Endothelial cell of umbilical vein (primary cell): ENCODE data around the gene APOL5. TPM values are rescaled to one million over a fixed set of nuclear protein-coding genes. Genes with fewer than 3 reads are reported as not detected.

Experiments used
- BruUV-seq: library from RNA; stranded (reverse); fragments of 400-500 nt; replicated peaks from 2 replicates; lab custom pipeline; 2021; lab: Mats Ljungman, UMichigan
- CTCF ChIA-PET: fragments of 300-600, 350-600 bp; sonication (Branson Sonifier 250); formaldehyde crosslinking; loops from one replicate; lab custom pipeline; 2021; ENCODE audit warnings: antibody characterized with exemption, inconsistent platforms; lab: Charles Lee
- POLR2A ChIA-PET: fragments of 300-600, 350-600 bp; sonication (Branson Sonifier 250); formaldehyde crosslinking; loops from one replicate; lab custom pipeline; 2021; ENCODE audit warnings: antibody characterized with exemption, inconsistent platforms; lab: Charles Lee
- DNase-seq: peaks from one replicate; pipeline ENCODE4 v3.0.0-alpha.2; 2011; ENCODE audit warnings: low read depth, low spot score
- FAIRE-seq: peaks from 2 replicates; lab custom pipeline; 2011; peaks lifted over from hg19 to GRCh38; lab: Jason Lieb, UNC
- H2AFZ ChIP-seq: 2 replicates; pipeline ENCODE4 v1.6.0; 2012; ENCODE audit warnings: low read depth, low read length, control low read depth, inconsistent platforms
- H3K27ac ChIP-seq: 2 replicates; pipeline ENCODE4 v1.5.1; 2011; ENCODE audit warnings: low read depth, mild to moderate bottlenecking, control low read depth, low read length, moderate library complexity; ENCODE audit not compliant: insufficient read depth
- H3K27me3 ChIP-seq, 2 experiments: 2 replicates each; pipeline versions ENCODE4 v1.6.0 to v1.6.1; 2011; ENCODE audit warnings: low read length in 2 of 2, mixed read lengths in 1 of 2; ENCODE audit not compliant: control insufficient read depth in 2 of 2, insufficient read depth in 2 of 2
- H3K36me3 ChIP-seq, 2 experiments: 2 replicates in 1 of 2; 3 replicates in 1 of 2; pipeline ENCODE4 v1.5.1; 2011; ENCODE audit warnings: low read length in 2 of 2, mild to moderate bottlenecking in 1 of 2, moderate library complexity in 1 of 2; ENCODE audit not compliant: control insufficient read depth in 2 of 2, insufficient read depth in 2 of 2; ENCODE audit errors: extremely low read depth in 1 of 2
- H3K4me1 ChIP-seq: 3 replicates; pipeline ENCODE4 v1.5.1; 2011; ENCODE audit warnings: mild to moderate bottlenecking, low read length; ENCODE audit not compliant: control insufficient read depth, insufficient read depth; ENCODE audit errors: extremely low read depth
- H3K4me2 ChIP-seq: 2 replicates; pipeline ENCODE4 v1.6.1; 2011; ENCODE audit warnings: low read length, control low read depth, mixed read lengths; ENCODE audit not compliant: insufficient read depth
- H3K4me3 ChIP-seq, 3 experiments: fragments of 200-600 bp in 1 of 3; sonication (generic), shearing (Covaris generic) in 1 of 3; replicated peaks in 1 of 3; 2 replicates each; pipeline ENCODE4 v1.5.1; 2011 to 2016; ENCODE audit warnings: control low read depth in 3 of 3, low read length in 3 of 3, mild to moderate bottlenecking in 2 of 3, inconsistent platforms in 1 of 3, low read depth in 1 of 3, moderate library complexity in 1 of 3; ENCODE audit not compliant: insufficient read depth in 1 of 3
- H3K79me2 ChIP-seq: 2 replicates; pipeline ENCODE4 v1.6.0; 2012; ENCODE audit warnings: low read length, inconsistent platforms; ENCODE audit not compliant: control insufficient read depth, insufficient read depth
- H3K9ac ChIP-seq: replicated peaks from 2 replicates; pipeline ENCODE3; 2011; ENCODE audit warnings: low read length, control low read depth; ENCODE audit not compliant: insufficient read depth; ENCODE audit errors: extremely low read depth
- H3K9me1 ChIP-seq: replicated peaks from 3 replicates; pipeline ENCODE4 v1.6.0; 2011; ENCODE audit warnings: mild to moderate bottlenecking, low read length; ENCODE audit not compliant: control insufficient read depth, insufficient read depth; ENCODE audit errors: extremely low read depth
- H3K9me3 ChIP-seq: replicated peaks from 2 replicates; pipeline ENCODE4 v1.5.1; 2012; ENCODE audit warnings: low read length, inconsistent platforms; ENCODE audit not compliant: control insufficient read depth, insufficient read depth
- H4K20me1 ChIP-seq: replicated peaks from 2 replicates; pipeline ENCODE3; 2011; ENCODE audit warnings: mild to moderate bottlenecking, low read length; ENCODE audit not compliant: control insufficient read depth, insufficient read depth; ENCODE audit errors: extremely low read depth
- FOS ChIP-seq: IDR thresholded peaks from 2 replicates; pipeline ENCODE4 v1.6.1; 2011; ENCODE audit warnings: mild to moderate bottlenecking, low read length, moderate library complexity, borderline replicate concordance; ENCODE audit not compliant: insufficient read depth
- MYC ChIP-seq: IDR thresholded peaks from one replicate; pipeline ENCODE4 v1.6.1; 2011; ENCODE audit warnings: mild to moderate bottlenecking, low read depth, low read length
- POLR2AphosphoS5 ChIP-seq: IDR thresholded peaks from 2 replicates; pipeline ENCODE4 v1.6.1; 2012; ENCODE audit warnings: low read depth, mild to moderate bottlenecking, control low read depth, low read length, moderate library complexity; ENCODE audit not compliant: insufficient read depth
- dilution Hi-C: fragments of 300-500 bp; cut with MboI; formaldehyde crosslinking; loops from one replicate; pipeline ENCODE4 v1.15.0; 2019; ENCODE audit warnings: low sequenced_read_pairs; ENCODE audit not compliant: extremely low pct_ligation_motif_present
- intact Hi-C: fragments of 100-400 bp; cut with micrococcal nuclease; formaldehyde crosslinking; loops from one replicate; pipeline ENCODE4 v1.10.0; 2022
- polyA plus RNA-seq, 4 experiments: library from polyadenylated mRNA; depleted of rRNA in 3 of 4; stranded (reverse) in 3 of 4; unstranded in 1 of 4; fragments of >200 nt; gene quantifications; 2 replicates each; pipeline versions ENCODE4 v1.2.1 to v1.2.3, GENCODE V29; 2011 to 2012; ENCODE audit warnings: missing spikeins in 1 of 4
- total RNA-seq: library from RNA; stranded (reverse); gene quantifications from 2 replicates; pipeline ENCODE4 v1.2.3, GENCODE V29; 2021
- TF ChIP-seq, protein P1 (sequence below), 2 donors: IDR thresholded peaks; 1 replicate in 1 of 2; 2 replicates in 1 of 2; pipeline ENCODE4 v1.5.1; 2011; ENCODE audit warnings: low read length in 2 of 2, mild to moderate bottlenecking in 2 of 2, moderate library complexity in 2 of 2, control low read depth in 1 of 2, inconsistent platforms in 1 of 2, low read depth in 1 of 2; ENCODE audit not compliant: insufficient read depth in 1 of 2; ENCODE audit errors: extremely low read depth in 1 of 2
- TF ChIP-seq, protein P2 (sequence below): IDR thresholded peaks from 2 replicates; pipeline ENCODE4 v1.6.1; 2011; ENCODE audit not compliant: insufficient read depth, insufficient read length

Gene APOL5
- total and polyA plus RNA-seq, 2 donors (not counting 3 experiments of a cell fraction or from before 2014, with no cell fraction given), result not detected

DNA sequence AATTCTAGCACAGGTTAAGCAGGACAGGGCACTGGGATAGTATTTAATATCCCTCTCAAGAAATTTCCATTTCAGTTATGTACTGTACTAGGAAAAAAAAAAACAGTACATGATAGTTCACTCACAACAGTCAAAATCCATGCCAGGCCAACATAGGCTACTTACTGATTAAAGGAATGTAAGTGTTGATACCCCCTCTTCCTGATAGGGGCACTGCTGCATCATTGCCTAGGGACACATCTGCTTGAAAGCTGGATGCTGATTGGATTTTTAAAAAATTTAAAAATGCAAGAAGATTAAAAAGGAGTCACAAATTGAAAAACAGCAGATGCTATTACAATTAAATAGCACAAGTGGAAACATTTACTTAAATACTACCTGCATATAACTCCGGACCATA lies 43.4 kb downstream of the APOL5 start:
- no peaks in the 10 kb centered on the region for H3K79me2 ChIP-seq
- ChIA-PET POLR2A (no interaction called here), CTCF (interaction anchor here (0.6 to 1.6 kb wide), 8 partner anchors 75 to 305 kb away, joined by 3 to 9 read pairs (median 4); no protein-coding TSS in a partner anchor)
- H3K27ac ChIP-seq, result no peak overlapping the region
- no peaks in the 10 kb centered on the region for H3K9me1 ChIP-seq
- FAIRE-seq, result no peak
- no peaks in the 10 kb centered on the region for H4K20me1 ChIP-seq
- no peak overlapping the region for H3K4me2 ChIP-seq
- dilution Hi-C loops (no loop called here), intact Hi-C loops (no loop called here)
- no peak overlapping the region for H2AFZ ChIP-seq
- no peaks in the 10 kb centered on the region for H3K27me3 ChIP-seq
- no peaks in the 10 kb centered on the region for H3K4me1 ChIP-seq
- peaks cover 5 to 13% of the 10 kb centered on the region in 2 experiments for H3K36me3 ChIP-seq
- peak; percentile 26 for DNase-seq
- H3K9ac ChIP-seq, result no peak overlapping the region
- TF ChIP-seq, protein P1, sequence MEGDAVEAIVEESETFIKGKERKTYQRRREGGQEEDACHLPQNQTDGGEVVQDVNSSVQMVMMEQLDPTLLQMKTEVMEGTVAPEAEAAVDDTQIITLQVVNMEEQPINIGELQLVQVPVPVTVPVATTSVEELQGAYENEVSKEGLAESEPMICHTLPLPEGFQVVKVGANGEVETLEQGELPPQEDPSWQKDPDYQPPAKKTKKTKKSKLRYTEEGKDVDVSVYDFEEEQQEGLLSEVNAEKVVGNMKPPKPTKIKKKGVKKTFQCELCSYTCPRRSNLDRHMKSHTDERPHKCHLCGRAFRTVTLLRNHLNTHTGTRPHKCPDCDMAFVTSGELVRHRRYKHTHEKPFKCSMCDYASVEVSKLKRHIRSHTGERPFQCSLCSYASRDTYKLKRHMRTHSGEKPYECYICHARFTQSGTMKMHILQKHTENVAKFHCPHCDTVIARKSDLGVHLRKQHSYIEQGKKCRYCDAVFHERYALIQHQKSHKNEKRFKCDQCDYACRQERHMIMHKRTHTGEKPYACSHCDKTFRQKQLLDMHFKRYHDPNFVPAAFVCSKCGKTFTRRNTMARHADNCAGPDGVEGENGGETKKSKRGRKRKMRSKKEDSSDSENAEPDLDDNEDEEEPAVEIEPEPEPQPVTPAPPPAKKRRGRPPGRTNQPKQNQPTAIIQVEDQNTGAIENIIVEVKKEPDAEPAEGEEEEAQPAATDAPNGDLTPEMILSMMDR (IDR thresholded peaks at IDR 0.05; ENCODE audit: extremely low read depth in 1 of 2, insufficient read depth in 1 of 2, low read depth in 1 of 2, low read length in 2 of 2), result peak in 1 of 2 donors; percentile 20
- no peak for TF ChIP-seq MYC
- H3K4me3 ChIP-seq, result no peak overlapping the region
- no peaks in the 10 kb centered on the region for H3K9me3 ChIP-seq
- BruUV-seq, result no TSS peak

DNA sequence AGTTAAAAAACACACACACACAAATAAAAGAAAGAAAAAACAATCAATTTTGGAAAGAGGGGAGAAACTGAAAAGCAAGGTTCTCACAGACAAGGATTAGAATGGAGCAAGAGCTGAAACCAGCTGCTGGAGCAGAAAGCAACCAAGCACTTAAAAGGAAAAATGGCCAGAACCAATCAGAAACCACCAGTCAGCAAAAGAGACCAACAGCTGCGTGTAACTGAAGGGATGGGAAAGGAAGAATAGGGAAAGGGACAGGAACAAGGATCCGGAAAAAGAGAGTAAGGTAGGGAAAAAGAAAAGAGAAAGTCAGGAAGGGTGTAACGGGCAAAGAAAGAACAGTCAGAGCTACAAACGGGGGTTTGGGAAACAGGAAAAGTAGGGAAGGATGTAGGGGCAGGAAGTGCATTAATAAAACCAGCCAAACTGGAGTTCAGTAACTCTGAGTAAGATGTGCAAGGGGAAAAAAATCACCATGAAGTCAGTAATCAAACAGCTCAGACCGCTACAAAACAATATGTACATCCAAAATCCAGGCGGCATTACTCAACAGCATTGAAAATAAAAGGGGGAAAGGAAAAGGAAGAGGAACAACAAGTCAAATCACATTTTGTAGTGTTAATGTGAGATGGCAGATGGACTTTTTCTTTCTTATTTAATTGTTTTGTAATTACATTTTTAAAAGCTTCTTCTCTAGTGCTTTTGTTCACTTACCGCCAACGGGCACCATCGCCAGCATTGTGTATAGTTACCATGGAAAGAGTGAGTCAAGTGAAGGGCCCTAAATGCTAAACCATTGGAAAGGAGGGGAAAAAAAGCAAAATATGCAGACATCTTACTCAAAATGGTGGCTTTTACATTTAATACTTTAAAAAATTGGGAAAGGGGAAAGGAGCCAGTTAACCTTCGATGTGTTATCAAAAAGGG lies 49.2 kb downstream of the APOL5 start:
- FAIRE-seq (peak; percentile 76), DNase-seq (peak; percentile 73)
- dilution Hi-C loops, result no loop called here
- H3K36me3 ChIP-seq, result no peaks in the 10 kb centered on the region
- peak overlapping the region; percentile 58 for H3K27ac ChIP-seq
- peak overlapping the region; percentile 42 for H3K9ac ChIP-seq
- TF ChIP-seq FOS (peak; percentile 9), POLR2AphosphoS5 (no peak)
- TF ChIP-seq, protein P2, sequence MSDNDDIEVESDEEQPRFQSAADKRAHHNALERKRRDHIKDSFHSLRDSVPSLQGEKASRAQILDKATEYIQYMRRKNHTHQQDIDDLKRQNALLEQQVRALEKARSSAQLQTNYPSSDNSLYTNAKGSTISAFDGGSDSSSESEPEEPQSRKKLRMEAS, result no peak
- peak overlapping the region; percentile 95 for H3K4me2 ChIP-seq
- H3K4me1 ChIP-seq, result peaks cover 18% of the 10 kb centered on the region
- no peaks in the 10 kb centered on the region for H4K20me1 ChIP-seq
- ChIA-PET POLR2A (no interaction called here), CTCF (interaction anchor here (0.7 to 1.5 kb wide), 9 partner anchors 10 to 299 kb away, joined by 3 to 8 read pairs (median 4); no protein-coding TSS in a partner anchor)
- peak overlapping the region in 2 of 3 experiments; percentile 3 to 47 for H3K4me3 ChIP-seq
- intact Hi-C loops, result loop anchor here (5.0 kb wide), 2 partner anchors 70 to 155 kb away; no protein-coding TSS in a partner anchor
- no TSS peak for BruUV-seq
- peaks cover 2% of the 10 kb centered on the region for H3K79me2 ChIP-seq
- no peaks in the 10 kb centered on the region for H3K9me3 ChIP-seq
- no peaks in the 10 kb centered on the region for H3K9me1 ChIP-seq
- peak overlapping the region; percentile 53 for H2AFZ ChIP-seq
- H3K27me3 ChIP-seq, result no peaks in the 10 kb centered on the region
